GM08714 (cell line): Measurements from ENCODE around the gene ACER2.
"Not testable (repeated sequence)": the region's sequence is repeated elsewhere in the genome, so short reads cannot be mapped to it uniquely, and the experiment has no call there.

Source experiments
- H3K4me3 ChIP-seq: fragments of 200-500 bp; sonication (Bioruptor generic); 2 replicates; pipeline ENCODE4 v1.5.1; 2014; ENCODE audit warnings: mild to moderate bottlenecking, low read length, inconsistent platforms
- ZNF274 ChIP-seq: IDR thresholded peaks from 2 replicates; pipeline ENCODE4 v1.6.1; 2012; ENCODE audit warnings: mild to moderate bottlenecking, low read depth, low read length

ACER2 gene

DNA sequence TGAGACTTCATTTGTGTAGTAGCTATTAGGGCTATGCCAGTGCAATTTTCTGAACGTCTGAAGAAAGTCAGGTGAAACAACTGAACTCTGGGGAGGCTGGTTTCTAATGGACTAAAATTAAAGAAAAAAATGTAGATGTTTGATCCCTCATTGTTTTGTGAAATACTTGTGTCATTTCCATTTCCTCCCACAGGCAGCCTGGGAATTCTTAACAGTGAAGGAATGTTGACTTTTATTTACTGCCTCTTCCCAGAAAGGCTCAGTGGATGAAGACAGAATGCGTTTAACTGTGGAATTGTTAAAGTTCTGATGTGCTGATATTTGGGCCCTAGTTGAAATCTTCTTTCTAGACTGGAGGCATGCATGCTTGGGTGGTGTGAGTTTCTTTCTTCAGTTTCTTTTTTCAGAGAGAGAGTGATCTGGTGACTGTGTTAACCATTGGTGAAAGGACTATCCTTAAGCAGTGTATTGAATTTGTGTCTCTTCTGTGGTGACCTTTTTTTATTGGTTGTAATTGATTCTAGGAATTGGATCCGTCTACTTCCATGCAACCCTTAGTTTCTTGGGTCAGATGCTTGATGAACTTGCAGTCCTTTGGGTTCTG is 15.5 kb downstream of the ACER2 start:
- TF ChIP-seq ZNF274 = no peak
- H3K4me3 ChIP-seq = no peak overlapping the region

GRCh38 chr9:19429595-19429994 is 20.8 kb downstream of the ACER2 start:
- no peak overlapping the region for H3K4me3 ChIP-seq
- TF ChIP-seq ZNF274 = no peak

GRCh38 chr9:19430201-19430760 is 21.5 kb downstream of the ACER2 start:
- TF ChIP-seq ZNF274 = no peak
- no peak overlapping the region for H3K4me3 ChIP-seq

- no peak overlapping the region for H3K4me3 ChIP-seq
- TF ChIP-seq ZNF274 = no peak
Observed at GRCh38 chr9:19431361-19432171, 22.8 kb downstream of the ACER2 start.

- H3K4me3 ChIP-seq = no peak overlapping the region
- no peak for TF ChIP-seq ZNF274
Observed at GRCh38 chr9:19432473-19432872, 23.7 kb downstream of the ACER2 start.

GRCh38 chr9:19433729-19434128 is 24.9 kb downstream of the ACER2 start:
- H3K4me3 ChIP-seq = not testable (repeated sequence)

DNA sequence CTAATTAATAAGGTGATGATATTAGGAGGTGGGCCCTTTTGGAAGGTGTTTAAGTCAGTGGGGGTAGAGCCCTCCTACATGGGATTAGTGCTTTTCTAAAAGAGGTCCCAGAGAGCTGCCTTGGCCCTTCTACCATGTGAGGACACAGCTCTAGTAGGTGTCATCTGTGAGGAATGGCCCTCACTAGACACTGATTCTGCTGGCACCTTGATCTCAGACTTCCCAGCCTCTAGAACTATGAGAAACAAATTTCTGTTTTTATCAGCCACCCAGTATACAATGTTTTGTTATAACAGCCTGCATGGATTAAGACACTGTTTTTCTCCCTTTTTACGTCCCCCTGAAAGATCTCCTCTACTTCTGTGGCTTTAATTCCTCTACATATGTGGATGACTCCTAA is 31.6 kb downstream of the ACER2 start:
- no peak for TF ChIP-seq ZNF274
- H3K4me3 ChIP-seq = no peak overlapping the region

- no peak for TF ChIP-seq ZNF274
- H3K4me3 ChIP-seq = no peak overlapping the region; the same call in 1 of the 2 replicates
Observed at GRCh38 chr9:19440823-19441580, 32.2 kb downstream of the ACER2 start.

GRCh38 chr9:19441730-19442129 is 32.9 kb downstream of the ACER2 start:
- no peak for TF ChIP-seq ZNF274

GRCh38 chr9:19442240-19442639 is 33.4 kb downstream of the ACER2 start:
- H3K4me3 ChIP-seq = no peak overlapping the region
- no peak for TF ChIP-seq ZNF274

More at GRCh38 chr9:19441730-19442129, 32.9 kb downstream of the ACER2 start:
- H3K4me3 ChIP-seq = peak overlapping the region; percentile 55; the same call in 1 of the 2 replicates

DNA sequence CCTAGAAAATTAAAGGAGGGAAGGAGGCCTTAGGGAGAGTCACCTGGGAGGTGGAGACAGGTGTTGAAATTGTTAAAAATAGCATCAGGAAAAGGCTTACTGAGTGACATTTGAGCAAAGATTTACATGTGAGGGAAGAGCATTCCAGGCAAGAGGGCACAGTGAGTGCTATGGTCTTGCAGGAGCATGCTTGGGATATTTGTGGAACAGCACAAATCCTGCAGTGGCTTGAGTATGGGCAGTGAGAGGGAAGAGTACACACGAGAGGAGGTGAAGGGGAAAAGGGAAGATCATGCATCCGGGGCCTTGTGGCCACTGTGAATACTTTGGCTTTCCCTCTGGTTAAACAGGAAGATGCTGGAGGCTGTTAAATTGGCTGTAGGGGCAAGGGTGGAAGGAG is 36.6 kb downstream of the ACER2 start:
- H3K4me3 ChIP-seq = no peak overlapping the region
- no peak for TF ChIP-seq ZNF274

DNA sequence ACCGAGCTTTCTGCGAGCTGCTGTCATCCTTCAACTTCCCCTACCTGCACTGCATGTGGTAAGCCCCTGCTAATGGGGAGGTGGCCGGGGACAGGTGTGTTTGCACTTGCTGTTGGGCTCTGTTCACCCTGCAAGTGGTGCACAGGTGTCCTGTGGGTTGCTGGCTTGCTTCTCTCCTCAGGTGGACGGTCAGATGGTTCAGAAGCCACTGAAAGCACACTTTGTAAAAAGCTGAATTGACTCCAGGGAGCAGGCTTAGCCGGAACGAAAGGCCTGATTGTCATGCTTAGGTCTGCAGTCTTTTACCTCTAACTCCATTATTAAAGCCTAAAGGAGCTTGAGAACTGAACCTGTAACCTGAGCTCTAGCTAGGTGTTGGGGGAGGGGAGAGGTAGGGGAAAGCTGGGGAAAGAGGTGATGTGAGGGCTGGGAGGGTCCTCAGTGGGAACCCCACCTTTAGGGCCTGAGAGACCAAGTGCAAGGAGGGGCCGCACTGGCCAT is 37.6 kb downstream of the ACER2 start:
- no peak for TF ChIP-seq ZNF274
- H3K4me3 ChIP-seq = no peak overlapping the region

- no peak for TF ChIP-seq ZNF274
Observed at GRCh38 chr9:19451240-19452087, 42.7 kb downstream of the ACER2 start.

More at GRCh38 chr9:19451240-19452087, 42.7 kb downstream of the ACER2 start:
- no peak overlapping the region for H3K4me3 ChIP-seq
